ENCODE measurements around the gene OXCT1. TPM values are rescaled to one million over a fixed set of nuclear protein-coding genes. Genes with fewer than 3 reads are reported as not detected.
"Not testable (repeated sequence)": the region's sequence is repeated elsewhere in the genome, so short reads cannot be mapped to it uniquely, and the experiment has no call there.

OXCT1 gene
- total and polyA plus RNA-seq, 2 donors from 2014 or later, result 20.5 to 42.7 TPM

DNA sequence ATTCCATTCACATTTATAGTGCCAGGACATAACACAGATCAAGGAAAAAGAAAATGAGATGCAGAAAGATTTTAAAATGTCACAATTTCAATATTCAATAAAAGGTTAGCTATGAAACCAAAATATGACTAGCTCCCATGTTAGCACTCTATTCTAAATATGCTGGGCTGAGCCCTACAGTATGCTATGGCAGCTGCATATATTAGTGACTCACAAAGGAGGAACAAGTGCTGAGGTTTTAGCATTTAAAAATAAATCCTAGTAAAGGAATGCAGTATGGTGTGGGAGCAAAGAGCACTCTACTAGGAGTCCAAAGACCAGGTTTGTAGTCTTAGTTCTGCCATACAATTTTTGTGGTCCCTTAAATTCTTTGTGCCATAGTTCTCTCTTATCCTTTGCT lies 118.4 kb downstream of the OXCT1 start:
- peaks cover 0 to 2% (median 0%) of the 10 kb centered on the region in 3 donors for H3K36me3 ChIP-seq (ENCODE audit: control insufficient read depth in 2 of 3, insufficient read depth in 3 of 3, low read length in 3 of 3)
- no peaks in the 10 kb centered on the region for H3K27me3 ChIP-seq (ENCODE audit: control insufficient read depth, insufficient read depth, low read length)
- intact Hi-C loops (cut with DNase I), result no loop called here
- no peaks in the 10 kb centered on the region for H3K9me3 ChIP-seq (ENCODE audit: control insufficient read depth in 2 of 3, insufficient read depth in 1 of 3, low read length in 3 of 3)
- H3K4me1 ChIP-seq (ENCODE audit: control insufficient read depth in 2 of 3, insufficient read depth in 2 of 3, low read depth in 1 of 3, low read length in 3 of 3), result no peaks in the 10 kb centered on the region
- TF ChIP-seq, protein P1, sequence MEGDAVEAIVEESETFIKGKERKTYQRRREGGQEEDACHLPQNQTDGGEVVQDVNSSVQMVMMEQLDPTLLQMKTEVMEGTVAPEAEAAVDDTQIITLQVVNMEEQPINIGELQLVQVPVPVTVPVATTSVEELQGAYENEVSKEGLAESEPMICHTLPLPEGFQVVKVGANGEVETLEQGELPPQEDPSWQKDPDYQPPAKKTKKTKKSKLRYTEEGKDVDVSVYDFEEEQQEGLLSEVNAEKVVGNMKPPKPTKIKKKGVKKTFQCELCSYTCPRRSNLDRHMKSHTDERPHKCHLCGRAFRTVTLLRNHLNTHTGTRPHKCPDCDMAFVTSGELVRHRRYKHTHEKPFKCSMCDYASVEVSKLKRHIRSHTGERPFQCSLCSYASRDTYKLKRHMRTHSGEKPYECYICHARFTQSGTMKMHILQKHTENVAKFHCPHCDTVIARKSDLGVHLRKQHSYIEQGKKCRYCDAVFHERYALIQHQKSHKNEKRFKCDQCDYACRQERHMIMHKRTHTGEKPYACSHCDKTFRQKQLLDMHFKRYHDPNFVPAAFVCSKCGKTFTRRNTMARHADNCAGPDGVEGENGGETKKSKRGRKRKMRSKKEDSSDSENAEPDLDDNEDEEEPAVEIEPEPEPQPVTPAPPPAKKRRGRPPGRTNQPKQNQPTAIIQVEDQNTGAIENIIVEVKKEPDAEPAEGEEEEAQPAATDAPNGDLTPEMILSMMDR (IDR thresholded peaks at IDR 0.05; ENCODE audit: borderline replicate concordance, extremely low read depth, insufficient read depth), result no peak
- FAIRE-seq (no peak), DNase-seq (no peak)
- no peak overlapping the region for H3K27ac ChIP-seq (ENCODE audit: low read depth in 2 of 2, low read length in 2 of 2)
- H3K9ac ChIP-seq (ENCODE audit: low read length in 3 of 3), result no peak overlapping the region
- no peak overlapping the region for H3K4me3 ChIP-seq (ENCODE audit: low read length in 3 of 3)

DNA sequence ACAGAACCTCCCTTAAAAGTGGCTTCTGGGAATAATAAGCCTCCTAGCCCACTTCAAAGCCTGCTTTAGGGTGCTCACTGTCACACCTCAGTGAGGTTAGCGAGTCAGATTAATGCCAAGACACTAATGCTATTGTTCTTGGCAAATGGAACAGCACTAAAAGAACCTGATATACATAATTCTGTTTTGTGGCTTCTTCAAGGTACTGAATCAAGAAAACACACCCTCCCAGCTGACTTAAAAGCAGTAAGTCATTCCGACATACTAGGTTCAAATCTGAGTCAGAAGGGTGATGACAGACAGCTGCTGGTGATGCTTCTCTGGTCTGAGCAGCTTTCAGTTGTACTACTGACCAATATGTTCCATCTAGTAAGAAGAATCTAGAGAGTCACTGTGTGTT lies 121.6 kb downstream of the OXCT1 start:
- Histone ChIP-seq H3K27me3 (ENCODE audit: control insufficient read depth, insufficient read depth, low read length) (no peaks in the 10 kb centered on the region), H3K4me3 (ENCODE audit: low read length in 3 of 3) (no peak overlapping the region), H3K36me3 (ENCODE audit: control insufficient read depth in 2 of 3, insufficient read depth in 3 of 3, low read length in 3 of 3) (peaks cover 0 to 2% (median 0%) of the 10 kb centered on the region in 3 donors), H3K27ac (ENCODE audit: low read depth in 2 of 2, low read length in 2 of 2) (no peak overlapping the region), H3K9ac (ENCODE audit: low read length in 3 of 3) (no peak overlapping the region), H3K4me1 (ENCODE audit: control insufficient read depth in 2 of 3, insufficient read depth in 2 of 3, low read depth in 1 of 3, low read length in 3 of 3) (no peaks in the 10 kb centered on the region), H3K9me3 (ENCODE audit: control insufficient read depth in 2 of 3, insufficient read depth in 1 of 3, low read length in 3 of 3) (no peaks in the 10 kb centered on the region)
- DNase-seq, result peak in 1 of 5 donors; percentile 13
- intact Hi-C loops (cut with DNase I), result no loop called here
- TF ChIP-seq, protein P1 (IDR thresholded peaks at IDR 0.05; ENCODE audit: borderline replicate concordance, extremely low read depth, insufficient read depth), result no peak
- FAIRE-seq, result no peak

DNA sequence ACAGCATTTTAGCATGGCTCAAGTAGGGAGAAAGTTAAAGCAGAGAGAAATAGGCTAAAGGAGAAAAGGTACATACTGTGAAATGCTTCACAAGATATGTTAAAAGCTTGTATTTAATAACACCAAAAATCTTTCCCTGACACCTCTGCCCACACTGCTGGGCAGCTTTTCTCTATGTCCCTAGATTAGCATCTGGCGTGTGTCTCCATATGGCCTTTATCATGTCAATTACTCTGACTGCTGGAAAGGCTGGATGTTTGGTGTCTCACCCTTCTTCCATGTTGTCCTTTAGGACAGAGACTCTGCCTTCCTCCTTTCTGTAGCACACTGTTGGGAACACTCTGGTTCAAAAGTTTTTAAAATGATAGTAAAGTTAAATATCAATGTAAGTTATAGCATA lies 122.5 kb downstream of the OXCT1 start:
- H3K36me3 ChIP-seq (ENCODE audit: control insufficient read depth in 2 of 3, insufficient read depth in 3 of 3, low read length in 3 of 3), result peaks cover 0 to 2% (median 0%) of the 10 kb centered on the region in 3 donors
- DNase-seq (no peak), FAIRE-seq (no peak)
- no peaks in the 10 kb centered on the region for H3K4me1 ChIP-seq (ENCODE audit: control insufficient read depth in 2 of 3, insufficient read depth in 2 of 3, low read depth in 1 of 3, low read length in 3 of 3)
- intact Hi-C loops (cut with DNase I), result no loop called here
- H3K4me3 ChIP-seq (ENCODE audit: low read length in 3 of 3), result no peak overlapping the region
- H3K27ac ChIP-seq (ENCODE audit: low read depth in 2 of 2, low read length in 2 of 2), result no peak overlapping the region
- TF ChIP-seq, protein P1 (IDR thresholded peaks at IDR 0.05; ENCODE audit: borderline replicate concordance, extremely low read depth, insufficient read depth), result no peak
- H3K27me3 ChIP-seq (ENCODE audit: control insufficient read depth, insufficient read depth, low read length), result no peaks in the 10 kb centered on the region
- no peak overlapping the region for H3K9ac ChIP-seq (ENCODE audit: low read length in 3 of 3)
- H3K9me3 ChIP-seq (ENCODE audit: control insufficient read depth in 2 of 3, insufficient read depth in 1 of 3, low read length in 3 of 3), result no peaks in the 10 kb centered on the region

DNA sequence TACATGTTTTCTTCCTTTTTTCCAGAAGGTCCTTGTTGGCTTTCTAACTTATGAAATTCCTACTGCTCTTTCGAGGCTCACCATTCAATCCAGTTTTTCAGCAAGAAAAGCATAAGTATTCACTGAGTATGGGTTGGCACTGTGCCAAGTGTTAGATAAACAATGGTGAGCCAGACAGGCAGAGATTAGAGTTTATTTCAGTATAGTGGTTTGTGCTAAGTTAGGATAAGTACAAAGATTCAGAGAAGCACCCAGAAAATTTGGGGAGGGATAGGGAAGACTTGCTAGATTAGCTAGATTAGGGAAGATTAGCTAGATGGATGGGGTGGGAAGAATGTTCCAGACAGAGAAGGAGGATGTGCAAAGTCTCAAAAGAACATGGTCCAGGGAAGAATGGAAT lies 122.9 kb downstream of the OXCT1 start:
- no peak overlapping the region for H3K9ac ChIP-seq (ENCODE audit: low read length in 3 of 3)
- no peaks in the 10 kb centered on the region for H3K9me3 ChIP-seq (ENCODE audit: control insufficient read depth in 2 of 3, insufficient read depth in 1 of 3, low read length in 3 of 3)
- DNase-seq, result peak in 2 of 5 donors; percentile 16 to 51
- intact Hi-C loops (cut with DNase I), result no loop called here
- no peak overlapping the region for H3K27ac ChIP-seq (ENCODE audit: low read depth in 2 of 2, low read length in 2 of 2)
- H3K4me1 ChIP-seq (ENCODE audit: control insufficient read depth in 2 of 3, insufficient read depth in 2 of 3, low read depth in 1 of 3, low read length in 3 of 3), result no peaks in the 10 kb centered on the region
- H3K4me3 ChIP-seq (ENCODE audit: low read length in 3 of 3), result no peak overlapping the region
- peaks cover 0 to 2% (median 0%) of the 10 kb centered on the region in 3 donors for H3K36me3 ChIP-seq (ENCODE audit: control insufficient read depth in 2 of 3, insufficient read depth in 3 of 3, low read length in 3 of 3)
- FAIRE-seq, result no peak
- H3K27me3 ChIP-seq (ENCODE audit: control insufficient read depth, insufficient read depth, low read length), result no peaks in the 10 kb centered on the region
- TF ChIP-seq, protein P1 (IDR thresholded peaks at IDR 0.05; ENCODE audit: borderline replicate concordance, extremely low read depth, insufficient read depth), result no peak

DNA sequence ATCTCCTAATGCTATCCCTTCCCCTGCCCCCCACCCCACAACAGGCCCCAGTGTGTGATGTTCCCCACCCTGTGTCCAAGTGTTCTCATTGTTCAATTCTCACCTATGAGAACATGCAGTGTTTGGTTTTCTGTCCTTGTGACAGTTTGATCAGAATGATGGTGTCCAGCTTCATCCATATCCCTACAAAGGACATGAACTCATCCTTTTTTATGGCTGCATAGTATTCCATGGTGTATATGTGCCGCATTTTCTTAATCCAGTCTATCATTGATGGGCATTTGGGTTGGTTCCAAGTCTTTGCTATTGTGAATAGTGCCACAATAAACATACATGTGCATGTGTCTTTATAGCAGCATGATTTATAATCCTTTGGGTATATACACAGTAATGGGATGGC lies 127.6 kb downstream of the OXCT1 start:
- intact Hi-C loops (cut with DNase I); DNase-seq; H3K4me3 ChIP-seq (ENCODE audit: low read length in 3 of 3); FAIRE-seq; H3K9me3 ChIP-seq (ENCODE audit: control insufficient read depth in 2 of 3, insufficient read depth in 1 of 3, low read length in 3 of 3); H3K4me1 ChIP-seq (ENCODE audit: control insufficient read depth in 2 of 3, insufficient read depth in 2 of 3, low read depth in 1 of 3, low read length in 3 of 3); H3K27me3 ChIP-seq (ENCODE audit: control insufficient read depth, insufficient read depth, low read length); H3K27ac ChIP-seq (ENCODE audit: low read depth in 2 of 2, low read length in 2 of 2); H3K36me3 ChIP-seq (ENCODE audit: control insufficient read depth in 2 of 3, insufficient read depth in 3 of 3, low read length in 3 of 3); H3K9ac ChIP-seq (ENCODE audit: low read length in 3 of 3): not testable (repeated sequence)
